GM20431 (cell line): ENCODE measurements around the gene TMED6.

Source experiments
- in situ Hi-C: fragments of 300-500 bp; cut with MseI, MboI; formaldehyde crosslinking; loops from one replicate; pipeline ENCODE4 v1.15.0; 2020; ENCODE audit warnings: low sequenced_read_pairs; ENCODE audit not compliant: unreplicated experiment

Gene TMED6

GRCh38 chr16:69351309-69352027 lies at the start of gene TMED6:
TSS of gene TMED6 (minus strand) at chr16:69351786. CDS start at chr16:69351753, 33 bp downstream.
- in situ Hi-C loops: no loop called here

- in situ Hi-C loops: no loop called here
Observed at GRCh38 chr16:69399361-69399760, 47.8 kb upstream of the TMED6 start.

- in situ Hi-C loops: no loop called here
Observed at GRCh38 chr16:69397821-69398521, 46.4 kb upstream of the TMED6 start.

GRCh38 chr16:69396187-69397061 lies 44.8 kb upstream of the TMED6 start:
- in situ Hi-C loops: no loop called here

- in situ Hi-C loops: no loop called here
Observed at GRCh38 chr16:69395859-69396186, 44.2 kb upstream of the TMED6 start.

GRCh38 chr16:69393898-69394849 lies 42.6 kb upstream of the TMED6 start:
- in situ Hi-C loops: no loop called here

- in situ Hi-C loops: no loop called here
Observed at GRCh38 chr16:69386596-69386995, 35.0 kb upstream of the TMED6 start.

- in situ Hi-C loops: no loop called here
Observed at GRCh38 chr16:69384974-69385373, 33.4 kb upstream of the TMED6 start.

GRCh38 chr16:69382421-69382820 lies 30.8 kb upstream of the TMED6 start:
- in situ Hi-C loops: no loop called here

GRCh38 chr16:69381231-69381630 lies 29.6 kb upstream of the TMED6 start:
- in situ Hi-C loops: no loop called here

GRCh38 chr16:69378760-69379159 lies 27.2 kb upstream of the TMED6 start:
- in situ Hi-C loops: no loop called here

GRCh38 chr16:69378036-69378435 lies 26.4 kb upstream of the TMED6 start:
- in situ Hi-C loops: no loop called here

GRCh38 chr16:69376393-69377059 lies 24.9 kb upstream of the TMED6 start:
- in situ Hi-C loops: no loop called here

GRCh38 chr16:69373019-69373418 lies 21.4 kb upstream of the TMED6 start:
- in situ Hi-C loops: no loop called here

- in situ Hi-C loops: no loop called here
Observed at GRCh38 chr16:69371564-69371963, 20.0 kb upstream of the TMED6 start.

GRCh38 chr16:69368866-69369265 lies 17.3 kb upstream of the TMED6 start:
- in situ Hi-C loops: no loop called here

GRCh38 chr16:69367980-69368379 lies 16.4 kb upstream of the TMED6 start:
- in situ Hi-C loops: no loop called here

GRCh38 chr16:69366431-69366830 lies 14.8 kb upstream of the TMED6 start:
- in situ Hi-C loops: no loop called here

- in situ Hi-C loops: no loop called here
Observed at GRCh38 chr16:69365901-69366300, 14.3 kb upstream of the TMED6 start.
